Activated CD8-positive, alpha-beta T cell treated with anti-CD3 and anti-CD28 coated beads for 36 hours (primary cell): ENCODE data around the gene FAM9B. TPM values are rescaled to one million over a fixed set of nuclear protein-coding genes. Genes with fewer than 3 reads are reported as not detected.

Source experiments
- ATAC-seq: fragments of 200-7000 bp; cut with Tn5 transposase; one replicate; pipeline ENCODE4 v1.10.0; 2021; ENCODE audit warnings: mild to moderate bottlenecking, moderate library complexity
- CTCF ChIA-PET: fragments of 350-600 bp; sonication (Branson Sonifier 250); formaldehyde crosslinking; loops from one replicate; lab custom pipeline; 2021; ENCODE audit warnings: antibody characterized with exemption; lab: Charles Lee
- POLR2A ChIA-PET: fragments of 350-600 bp; sonication (Branson Sonifier 250); formaldehyde crosslinking; loops from one replicate; lab custom pipeline; 2021; ENCODE audit warnings: antibody characterized with exemption; lab: Charles Lee
- DNase-seq: peaks from one replicate; pipeline ENCODE4 v3.0.0-alpha.2; 2020
- H3K27ac Mint-ChIP-seq: one replicate; pipeline ENCODE4 v1.8.0; 2021; ENCODE audit warnings: mild to moderate bottlenecking, mixed read lengths
- H3K27me3 Mint-ChIP-seq: one replicate; pipeline ENCODE4 v1.8.0; 2021; ENCODE audit warnings: mixed read lengths
- H3K36me3 Mint-ChIP-seq: one replicate; pipeline ENCODE4 v1.8.0; 2021; ENCODE audit warnings: low read depth, mixed read lengths
- H3K4me1 Mint-ChIP-seq: one replicate; pipeline ENCODE4 v1.8.0; 2021; ENCODE audit warnings: low read depth, mixed read lengths
- H3K4me3 Mint-ChIP-seq: one replicate; pipeline ENCODE4 v1.8.0; 2021; ENCODE audit warnings: mild to moderate bottlenecking, moderate library complexity, mixed read lengths
- H3K9me3 Mint-ChIP-seq: one replicate; pipeline ENCODE4 v1.8.0; 2021; ENCODE audit warnings: mixed read lengths
- intact Hi-C: fragments of 100-400 bp; cut with micrococcal nuclease; formaldehyde crosslinking; loops from one replicate; pipeline ENCODE4 v1.10.0; 2022
- total RNA-seq, 2 experiments: library from RNA; stranded (reverse); gene quantifications; one replicate each; pipeline ENCODE4 v1.2.3, GENCODE V29; 2021
- TF ChIP-seq, protein P1 (sequence below): fragments of 200-600 bp; IDR thresholded peaks from one replicate; pipeline ENCODE4 v1.8.0; 2022; ENCODE audit warnings: antibody characterized with exemption, mild to moderate bottlenecking

FAM9B gene
- total RNA-seq, 2 experiments from 2014 or later = not detected

DNA sequence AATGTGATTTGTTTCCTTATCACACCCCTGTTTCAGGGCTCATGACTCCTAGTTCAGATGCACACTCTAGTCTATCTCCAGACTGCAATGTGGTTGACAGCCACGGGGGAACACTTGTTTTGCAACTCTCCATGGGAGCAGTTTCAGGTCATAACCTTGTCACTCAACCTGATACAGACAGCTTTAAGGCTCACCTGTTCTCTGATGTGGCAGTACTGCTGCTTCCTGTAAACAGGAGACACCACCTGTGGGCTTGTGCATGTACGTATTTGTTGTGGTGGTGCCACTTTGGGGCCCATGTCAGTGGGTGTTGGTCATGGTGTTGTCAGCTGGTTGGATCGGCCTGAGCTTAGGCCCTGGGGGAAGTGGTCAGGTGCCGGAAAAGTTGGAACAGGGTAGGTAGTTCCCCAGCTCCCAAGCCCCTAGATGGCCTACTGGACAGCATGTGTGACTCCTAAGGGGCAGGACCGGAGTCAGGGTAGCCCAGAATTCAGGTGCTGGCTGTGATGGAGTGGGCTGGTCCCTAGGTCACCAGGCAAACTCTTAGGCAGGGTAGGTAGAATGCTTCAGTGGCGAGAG is 46.2 kb downstream of the FAM9B start:
- ChIA-PET CTCF (no interaction called here), POLR2A (no interaction called here)
- peaks cover 19% of the 10 kb centered on the region for H3K4me1 Mint-ChIP-seq
- H3K27me3 Mint-ChIP-seq = no peaks in the 10 kb centered on the region
- no peaks in the 10 kb centered on the region for H3K36me3 Mint-ChIP-seq
- TF ChIP-seq, protein P1, sequence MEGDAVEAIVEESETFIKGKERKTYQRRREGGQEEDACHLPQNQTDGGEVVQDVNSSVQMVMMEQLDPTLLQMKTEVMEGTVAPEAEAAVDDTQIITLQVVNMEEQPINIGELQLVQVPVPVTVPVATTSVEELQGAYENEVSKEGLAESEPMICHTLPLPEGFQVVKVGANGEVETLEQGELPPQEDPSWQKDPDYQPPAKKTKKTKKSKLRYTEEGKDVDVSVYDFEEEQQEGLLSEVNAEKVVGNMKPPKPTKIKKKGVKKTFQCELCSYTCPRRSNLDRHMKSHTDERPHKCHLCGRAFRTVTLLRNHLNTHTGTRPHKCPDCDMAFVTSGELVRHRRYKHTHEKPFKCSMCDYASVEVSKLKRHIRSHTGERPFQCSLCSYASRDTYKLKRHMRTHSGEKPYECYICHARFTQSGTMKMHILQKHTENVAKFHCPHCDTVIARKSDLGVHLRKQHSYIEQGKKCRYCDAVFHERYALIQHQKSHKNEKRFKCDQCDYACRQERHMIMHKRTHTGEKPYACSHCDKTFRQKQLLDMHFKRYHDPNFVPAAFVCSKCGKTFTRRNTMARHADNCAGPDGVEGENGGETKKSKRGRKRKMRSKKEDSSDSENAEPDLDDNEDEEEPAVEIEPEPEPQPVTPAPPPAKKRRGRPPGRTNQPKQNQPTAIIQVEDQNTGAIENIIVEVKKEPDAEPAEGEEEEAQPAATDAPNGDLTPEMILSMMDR = no peak
- no peaks in the 10 kb centered on the region for H3K9me3 Mint-ChIP-seq
- H3K27ac Mint-ChIP-seq = no peak overlapping the region
- ATAC-seq (peak; percentile 82), DNase-seq (peak; percentile 37)
- H3K4me3 Mint-ChIP-seq = no peak overlapping the region
- intact Hi-C loops = no loop called here

DNA sequence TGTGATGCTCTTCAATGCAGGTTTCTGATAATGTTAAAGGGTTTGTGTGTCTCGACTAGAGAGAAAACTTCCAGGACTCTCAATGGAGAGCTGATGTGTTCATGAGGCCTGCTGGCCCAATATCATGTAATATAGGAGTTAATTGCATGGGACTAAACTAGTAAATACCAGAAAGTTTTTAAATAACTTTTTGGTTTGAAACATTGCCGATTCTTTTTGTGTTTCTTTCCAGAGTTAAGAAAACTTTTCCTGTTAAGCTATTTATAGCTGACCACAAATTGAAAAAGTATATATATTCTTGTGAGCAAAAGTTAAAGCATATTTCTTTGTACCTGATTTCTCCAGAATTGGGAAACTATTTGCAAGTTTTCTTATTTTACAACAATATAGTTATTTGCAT is 49.7 kb downstream of the FAM9B start:
- intact Hi-C loops = no loop called here
- H3K36me3 Mint-ChIP-seq = no peaks in the 10 kb centered on the region
- H3K4me1 Mint-ChIP-seq = peaks cover 35% of the 10 kb centered on the region
- no peaks in the 10 kb centered on the region for H3K27me3 Mint-ChIP-seq
- CTCF ChIA-PET = no interaction called here
- TF ChIP-seq, protein P1 = no peak
- H3K27ac Mint-ChIP-seq = no peak overlapping the region
- H3K4me3 Mint-ChIP-seq = no peak overlapping the region
- H3K9me3 Mint-ChIP-seq = no peaks in the 10 kb centered on the region
- POLR2A ChIA-PET = no interaction called here
- DNase-seq (no peak), ATAC-seq (no peak)

DNA sequence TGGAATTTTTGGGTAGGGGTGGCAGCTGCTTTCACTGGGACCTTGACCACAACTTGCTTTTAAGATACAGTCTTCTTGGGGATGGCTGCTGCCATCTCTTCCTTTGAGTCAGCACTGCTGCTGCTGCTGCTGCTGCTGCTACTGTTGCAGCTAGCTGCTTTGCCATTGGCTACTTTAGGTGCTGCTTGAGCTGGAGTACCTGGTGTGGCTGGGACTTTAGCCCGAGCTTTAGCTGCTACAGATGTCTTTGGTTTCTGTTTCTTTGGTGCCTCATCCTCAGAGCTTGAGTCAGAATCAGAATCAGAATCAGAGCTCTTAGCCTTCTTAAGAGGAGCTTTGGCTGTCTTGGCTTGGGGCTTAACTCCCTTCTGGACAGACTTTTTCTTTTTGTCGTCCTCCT is 52.2 kb downstream of the FAM9B start:
- peak; percentile 82 for ATAC-seq
- DNase-seq = peak; percentile 20
- Mint-ChIP-seq H3K27ac (no peak overlapping the region), H3K27me3 (no peaks in the 10 kb centered on the region), H3K4me3 (no peak overlapping the region), H3K4me1 (peaks cover 21% of the 10 kb centered on the region), H3K36me3 (no peaks in the 10 kb centered on the region), H3K9me3 (no peaks in the 10 kb centered on the region)
- POLR2A ChIA-PET = no interaction called here
- intact Hi-C loops = no loop called here
- CTCF ChIA-PET = no interaction called here
- TF ChIP-seq, protein P1 = no peak

DNA sequence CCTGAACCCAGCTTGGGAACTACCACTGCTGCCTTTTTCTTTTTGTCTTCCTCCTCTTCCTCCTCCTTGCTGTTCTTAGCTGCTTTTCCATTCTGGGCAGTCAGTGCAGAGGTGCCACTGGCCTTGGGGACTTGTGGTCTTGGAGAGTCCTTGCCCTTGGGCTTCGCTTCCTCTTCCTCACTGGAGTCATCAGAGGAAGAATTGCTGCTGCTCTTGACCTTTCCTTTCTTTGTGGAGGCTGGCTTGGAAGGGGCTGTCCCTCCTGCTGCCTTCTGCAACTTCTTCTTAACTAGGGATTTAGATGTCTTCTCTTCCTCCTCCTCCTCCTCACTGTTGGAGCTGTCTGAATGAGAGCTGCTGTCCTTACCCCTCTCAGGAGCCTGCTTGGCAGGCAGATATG is 53.2 kb downstream of the FAM9B start:
- Mint-ChIP-seq H3K4me1 (peaks cover 16% of the 10 kb centered on the region), H3K4me3 (no peak overlapping the region), H3K27ac (no peak overlapping the region), H3K27me3 (no peaks in the 10 kb centered on the region), H3K9me3 (no peaks in the 10 kb centered on the region), H3K36me3 (no peaks in the 10 kb centered on the region)
- intact Hi-C loops = no loop called here
- ATAC-seq = no peak
- POLR2A ChIA-PET = no interaction called here
- DNase-seq = no peak
- CTCF ChIA-PET = no interaction called here
- TF ChIP-seq, protein P1 = no peak

Other genes with a start within 250 kb of the FAM9B start
- not detected for gene FAM9A, start 232.7 kb downstream of the FAM9B start, total RNA-seq